Endothelial cell of umbilical vein (primary cell): ENCODE results near the gene TAOK1.

Experiments used
- EZH2 ChIP-seq: IDR thresholded peaks from 2 replicates; pipeline ENCODE4 v1.6.1; 2012; ENCODE audit warnings: borderline replicate concordance, low read depth, mild to moderate bottlenecking, moderate library complexity, low read length, inconsistent platforms; ENCODE audit not compliant: severe bottlenecking
- FOS ChIP-seq: IDR thresholded peaks from 2 replicates; pipeline ENCODE4 v1.6.1; 2011; ENCODE audit warnings: mild to moderate bottlenecking, low read length, moderate library complexity, borderline replicate concordance; ENCODE audit not compliant: insufficient read depth
- GATA2 ChIP-seq: IDR thresholded peaks from 2 replicates; pipeline ENCODE4 v1.7.0; 2011; ENCODE audit warnings: low read depth, mild to moderate bottlenecking, moderate library complexity, mixed read lengths, low read length; ENCODE audit not compliant: insufficient read length, insufficient read depth
- MYC ChIP-seq: IDR thresholded peaks from one replicate; pipeline ENCODE4 v1.6.1; 2011; ENCODE audit warnings: mild to moderate bottlenecking, low read depth, low read length
- POLR2A ChIP-seq: IDR thresholded peaks from 2 replicates; pipeline ENCODE4 v1.6.1; 2012; ENCODE audit warnings: low read depth, mild to moderate bottlenecking, control low read depth, low read length
- POLR2AphosphoS5 ChIP-seq: IDR thresholded peaks from 2 replicates; pipeline ENCODE4 v1.6.1; 2012; ENCODE audit warnings: low read depth, mild to moderate bottlenecking, control low read depth, low read length, moderate library complexity; ENCODE audit not compliant: insufficient read depth
- TF ChIP-seq, protein P1 (sequence below): IDR thresholded peaks from 2 replicates; pipeline ENCODE4 v1.6.1; 2011; ENCODE audit not compliant: insufficient read depth, insufficient read length
- TF ChIP-seq, protein P2 (sequence below), 2 donors: IDR thresholded peaks; 1 replicate in 1 of 2; 2 replicates in 1 of 2; pipeline ENCODE4 v1.5.1; 2011; ENCODE audit warnings: low read length in 2 of 2, mild to moderate bottlenecking in 2 of 2, moderate library complexity in 2 of 2, control low read depth in 1 of 2, inconsistent platforms in 1 of 2, low read depth in 1 of 2; ENCODE audit not compliant: insufficient read depth in 1 of 2; ENCODE audit errors: extremely low read depth in 1 of 2

DNA sequence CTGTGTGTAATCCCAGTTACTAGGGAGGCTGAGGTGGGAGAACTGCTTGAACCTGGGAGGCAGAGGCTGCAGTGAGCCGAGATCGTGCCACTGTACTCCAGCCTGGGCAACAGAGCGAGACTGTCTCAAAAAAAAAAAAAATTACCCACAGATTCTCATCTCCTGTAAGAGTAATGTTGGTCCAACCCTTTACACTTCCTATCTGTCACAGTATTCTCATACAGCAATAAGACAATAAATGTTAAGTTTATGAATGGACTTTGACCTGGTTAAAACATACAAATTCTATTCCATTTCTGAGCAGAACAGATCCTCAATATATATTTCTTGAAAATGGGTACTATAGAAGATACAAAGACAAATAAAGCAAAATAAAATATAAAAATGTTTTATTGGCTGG lies 30.4 kb upstream of the TAOK1 start:
- TF ChIP-seq, protein P1, sequence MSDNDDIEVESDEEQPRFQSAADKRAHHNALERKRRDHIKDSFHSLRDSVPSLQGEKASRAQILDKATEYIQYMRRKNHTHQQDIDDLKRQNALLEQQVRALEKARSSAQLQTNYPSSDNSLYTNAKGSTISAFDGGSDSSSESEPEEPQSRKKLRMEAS, result no peak
- no peak for TF ChIP-seq POLR2AphosphoS5
- TF ChIP-seq, protein P2, sequence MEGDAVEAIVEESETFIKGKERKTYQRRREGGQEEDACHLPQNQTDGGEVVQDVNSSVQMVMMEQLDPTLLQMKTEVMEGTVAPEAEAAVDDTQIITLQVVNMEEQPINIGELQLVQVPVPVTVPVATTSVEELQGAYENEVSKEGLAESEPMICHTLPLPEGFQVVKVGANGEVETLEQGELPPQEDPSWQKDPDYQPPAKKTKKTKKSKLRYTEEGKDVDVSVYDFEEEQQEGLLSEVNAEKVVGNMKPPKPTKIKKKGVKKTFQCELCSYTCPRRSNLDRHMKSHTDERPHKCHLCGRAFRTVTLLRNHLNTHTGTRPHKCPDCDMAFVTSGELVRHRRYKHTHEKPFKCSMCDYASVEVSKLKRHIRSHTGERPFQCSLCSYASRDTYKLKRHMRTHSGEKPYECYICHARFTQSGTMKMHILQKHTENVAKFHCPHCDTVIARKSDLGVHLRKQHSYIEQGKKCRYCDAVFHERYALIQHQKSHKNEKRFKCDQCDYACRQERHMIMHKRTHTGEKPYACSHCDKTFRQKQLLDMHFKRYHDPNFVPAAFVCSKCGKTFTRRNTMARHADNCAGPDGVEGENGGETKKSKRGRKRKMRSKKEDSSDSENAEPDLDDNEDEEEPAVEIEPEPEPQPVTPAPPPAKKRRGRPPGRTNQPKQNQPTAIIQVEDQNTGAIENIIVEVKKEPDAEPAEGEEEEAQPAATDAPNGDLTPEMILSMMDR (IDR thresholded peaks at IDR 0.05; ENCODE audit: extremely low read depth in 1 of 2, insufficient read depth in 1 of 2, low read depth in 1 of 2, low read length in 2 of 2), result no peak
- no peak for TF ChIP-seq POLR2A
- TF ChIP-seq EZH2, result no peak
- no peak for TF ChIP-seq FOS
- no peak for TF ChIP-seq MYC
- no peak for TF ChIP-seq GATA2
